ENCODE measurements around the gene DEFB124.

GRCh38 chr20:31474758-31475427 lies at the start of gene DEFB124, which contains the start of gene REM1:
- no peak for TF ChIP-seq EZH2 (IDR thresholded peaks at IDR 0.05)
- TF ChIP-seq POLR2AphosphoS5 (IDR thresholded peaks at IDR 0.05; ENCODE audit: borderline replicate concordance, low read depth, low read length), result no peak
